ENCODE data around the gene IRS1.
"Not testable (repeated sequence)": the region's sequence is repeated elsewhere in the genome, so short reads cannot be mapped to it uniquely, and the experiment has no call there.

Gene IRS1

GRCh38 chr2:226835796-226836547 is 36.4 kb upstream of the IRS1 start, which contains the start of gene RHBDD1:
RHBDD1 (plus strand) TSS chr2:226836054; CDS start chr2:226864694, 28,640 bp downstream.
- no peak for TF ChIP-seq CTCF (conservative IDR thresholded peaks at IDR 0.05; ENCODE audit: low read depth)
- peak; percentile 97 for DNase-seq (ENCODE audit: low spot score)
- H3K27ac ChIP-seq: peak within 1 kb of the TSS; percentile 98
- ChIA-PET CTCF (interaction anchor here (0.5 to 1.0 kb wide), 3 partner anchors 12 to 1168 kb away, joined by 3 to 7 read pairs (median 3); no protein-coding TSS in a partner anchor), POLR2A (ENCODE audit: low non-redundant PET) (interaction anchor here (0.6 to 0.7 kb wide), 2 partner anchors 24 to 854 kb away, joined by 3 read pairs; no protein-coding TSS in a partner anchor)

GRCh38 chr2:226835420-226835795 is 35.8 kb upstream of the IRS1 start:
- CTCF ChIA-PET: interaction anchor here (1.0 kb wide), 1 partner anchor 11 kb away, joined by 3 read pairs; no protein-coding TSS in a partner anchor
- peak; percentile 42 for DNase-seq (ENCODE audit: low spot score)
- POLR2A ChIA-PET (ENCODE audit: low non-redundant PET): interaction anchor here (0.6 kb wide), 2 partner anchors 258 to 853 kb away, joined by 3 read pairs; no protein-coding TSS in a partner anchor
- H3K27ac ChIP-seq: peak overlapping the region; percentile 98
- no peak for TF ChIP-seq CTCF (conservative IDR thresholded peaks at IDR 0.05; ENCODE audit: low read depth)

GRCh38 chr2:226834880-226835279 is 35.3 kb upstream of the IRS1 start:
- DNase-seq (ENCODE audit: low spot score): not testable (repeated sequence)
- ChIA-PET CTCF (interaction anchor here (1.0 kb wide), 2 partner anchors 11 to 32 kb away, joined by 3 to 4 read pairs; no protein-coding TSS in a partner anchor), POLR2A (ENCODE audit: low non-redundant PET) (interaction anchor here (0.6 kb wide), 1 partner anchor 259 kb away, joined by 3 read pairs; no protein-coding TSS in a partner anchor)
- peak overlapping the region; percentile 98 for H3K27ac ChIP-seq

DNA sequence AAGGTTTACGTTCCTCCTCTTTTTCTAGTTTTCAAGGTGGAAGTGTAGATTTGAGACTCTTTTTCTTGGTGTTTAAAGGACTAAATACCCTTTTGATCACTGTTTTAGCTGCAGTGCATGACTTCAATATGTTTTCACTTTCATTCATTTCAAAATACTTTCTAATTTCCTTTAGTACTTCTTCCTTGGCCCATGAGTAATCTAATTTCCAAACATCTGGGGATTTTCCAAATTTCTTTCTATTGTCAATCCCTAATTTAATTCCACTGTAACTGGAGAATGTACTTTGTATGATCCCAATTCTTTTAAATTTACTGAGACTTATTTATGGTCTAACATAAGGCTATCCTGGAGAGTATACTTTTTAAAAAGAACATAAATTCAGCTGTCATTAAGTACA is 32.4 kb upstream of the IRS1 start:
- no peak for DNase-seq (ENCODE audit: low spot score)
- TF ChIP-seq CTCF (conservative IDR thresholded peaks at IDR 0.05; ENCODE audit: low read depth): no peak
- H3K27ac ChIP-seq: no peak overlapping the region
- CTCF ChIA-PET: no interaction called here
- POLR2A ChIA-PET (ENCODE audit: low non-redundant PET): no interaction called here

- POLR2A ChIA-PET (ENCODE audit: low non-redundant PET): no interaction called here
- TF ChIP-seq CTCF (conservative IDR thresholded peaks at IDR 0.05; ENCODE audit: low read depth): no peak
- H3K27ac ChIP-seq: no peak overlapping the region
- CTCF ChIA-PET: no interaction called here
- DNase-seq (ENCODE audit: low spot score): no peak
Measured at GRCh38 chr2:226831266-226831665, 31.6 kb upstream of the IRS1 start.

GRCh38 chr2:226829721-226830631 is 30.4 kb upstream of the IRS1 start:
- no peak for TF ChIP-seq CTCF (conservative IDR thresholded peaks at IDR 0.05; ENCODE audit: low read depth)
- no peak overlapping the region for H3K27ac ChIP-seq
- ChIA-PET CTCF (interaction anchor here (0.6 kb wide), 1 partner anchor 495 kb away, joined by 4 read pairs; the partner anchor contains the start of gene MFF), POLR2A (ENCODE audit: low non-redundant PET) (no interaction called here)
- DNase-seq (ENCODE audit: low spot score): no peak

Measured in RWPE1 (cell line).